GM21528 (cell line): Measurements from ENCODE around the gene LZTS3.
"Not testable (repeated sequence)": the region's sequence is repeated elsewhere in the genome, so short reads cannot be mapped to it uniquely, and the experiment has no call there.

Source experiments
- ATAC-seq: cut with Tn5 transposase; IDR thresholded peaks from one replicate; pipeline ENCODE4 v1.9.1; 2021; ENCODE audit warnings: mild to moderate bottlenecking, moderate library complexity; ENCODE audit not compliant: unreplicated experiment, low FRiP score

LZTS3 gene

GRCh38 chr20:3150908-3151307, 22.4 kb downstream of the LZTS3 start:
- no peak for ATAC-seq

- no peak for ATAC-seq
Observed at GRCh38 chr20:3146732-3147341, 26.5 kb downstream of the LZTS3 start.

- ATAC-seq, result no peak
Observed at GRCh38 chr20:3141757-3142156, 31.6 kb downstream of the LZTS3 start.

GRCh38 chr20:3137492-3137891, 35.9 kb downstream of the LZTS3 start:
- no peak for ATAC-seq

- ATAC-seq, result no peak
Observed at GRCh38 chr20:3135507-3136070, 37.8 kb downstream of the LZTS3 start.

- no peak for ATAC-seq
Observed at GRCh38 chr20:3134151-3134550, 39.2 kb downstream of the LZTS3 start.

- ATAC-seq, result no peak
Observed at GRCh38 chr20:3133155-3133554, 40.2 kb downstream of the LZTS3 start.

- ATAC-seq, result no peak
Observed at GRCh38 chr20:3130051-3130600, 43.2 kb downstream of the LZTS3 start.

- ATAC-seq, result no peak
Observed at GRCh38 chr20:3129094-3129493, 44.3 kb downstream of the LZTS3 start.

GRCh38 chr20:3128275-3128984, 44.9 kb downstream of the LZTS3 start:
- ATAC-seq, result no peak

GRCh38 chr20:3126527-3126859, 46.9 kb downstream of the LZTS3 start:
- no peak for ATAC-seq

GRCh38 chr20:3125776-3126526, 47.4 kb downstream of the LZTS3 start:
- not testable (repeated sequence) for ATAC-seq

GRCh38 chr20:3124773-3125560, 48.4 kb downstream of the LZTS3 start:
- not testable (repeated sequence) for ATAC-seq

- not testable (repeated sequence) for ATAC-seq
Observed at GRCh38 chr20:3124163-3124562, 49.2 kb downstream of the LZTS3 start.

GRCh38 chr20:3123542-3123941, 49.8 kb downstream of the LZTS3 start:
- ATAC-seq, result no peak

GRCh38 chr20:3121955-3122610, 51.3 kb downstream of the LZTS3 start:
- no peak for ATAC-seq

GRCh38 chr20:3121271-3121911, 52.0 kb downstream of the LZTS3 start:
- no peak for ATAC-seq

- no peak for ATAC-seq
Observed at GRCh38 chr20:3119044-3119443, 54.3 kb downstream of the LZTS3 start.

- not testable (repeated sequence) for ATAC-seq
Observed at GRCh38 chr20:3117839-3118379, 55.4 kb downstream of the LZTS3 start.
